Testis (tissue), 3 donors: ENCODE data around the gene OR5K1. TPM values are rescaled to one million over a fixed set of nuclear protein-coding genes. Genes with fewer than 3 reads are reported as not detected.

Experiments used
- DNase-seq: peaks from one replicate; pipeline ENCODE4 v3.0.0-alpha.2; 2019
- H3K27ac ChIP-seq, 2 donors: fragments of 200-600 bp; sonication (generic); one replicate each; pipeline ENCODE4 v1.5.1; 2019
- H3K27me3 ChIP-seq: fragments of 200-600 bp; sonication (generic); one replicate; pipeline ENCODE4 v1.5.1; 2019
- H3K36me3 ChIP-seq: fragments of 200-600 bp; sonication (generic); one replicate; pipeline ENCODE4 v1.5.1; 2017; ENCODE audit warnings: low read depth; ENCODE audit errors: missing control alignments
- H3K4me1 ChIP-seq: fragments of 200-600 bp; sonication (generic); one replicate; pipeline ENCODE4 v1.5.1; 2019
- H3K4me3 ChIP-seq, 2 donors: fragments of 200-600 bp; sonication (generic); one replicate each; pipeline ENCODE4 v1.5.1; 2017 to 2019
- H3K9me3 ChIP-seq: fragments of 200-600 bp; sonication (generic); one replicate; pipeline ENCODE4 v1.5.1; 2017
- CTCF ChIP-seq, 3 experiments: fragments of 450-650 bp in 2 of 3; fragments of 200-600 bp in 1 of 3; sonication (generic) in 1 of 3; IDR thresholded peaks; one replicate each; pipeline ENCODE4 v1.5.1; 2016 to 2019; ENCODE audit warnings: antibody characterized with exemption in 3 of 3, mild to moderate bottlenecking in 2 of 3, moderate library complexity in 1 of 3
- POLR2A ChIP-seq: fragments of 450-650 bp; IDR thresholded peaks from one replicate; pipeline ENCODE4 v1.6.1; 2017; ENCODE audit warnings: antibody characterized with exemption, mild to moderate bottlenecking, moderate library complexity
- WGBS, 2 donors: methylation state at CpG; one replicate each; pipeline ENCODE4 v1.1.5; 2018; 5-methylcytosine and 5-hydroxymethylcytosine counted together
- intact Hi-C: fragments of 100-400 bp; cut with DNase I; formaldehyde crosslinking; loops from one replicate; pipeline ENCODE4 v1.15.1; 2023; ENCODE audit warnings: low total_unique reads
- polyA plus RNA-seq: library from polyadenylated mRNA; stranded (reverse); fragments of 350-450 nt; fragmentation: Illumina TruSeq; extraction: RNeasy Lipid Tissue Mini Kit (QIAGEN cat#74804); gene quantifications from one replicate; pipeline ENCODE4 v1.2.3, GENCODE V29; 2014; ENCODE audit warnings: low read depth, low replicate concordance; ENCODE audit not compliant: insufficient read depth
- total RNA-seq, 2 donors: library from RNA; depleted of rRNA; stranded (reverse); fragments of >200 nt; gene quantifications; one replicate each; pipeline ENCODE4 v1.2.3, GENCODE V29; 2016

Gene OR5K1
- total and polyA plus RNA-seq, 3 donors from 2014 or later, result not detected

GRCh38 chr3:98508582-98508981 is 45.6 kb downstream of the OR5K1 start:
- H3K27me3 ChIP-seq, result no peaks in the 10 kb centered on the region
- 95% methylated on average over 2 of the region's 2 CpGs for WGBS, 2 donors
- H3K36me3 ChIP-seq, result no peaks in the 10 kb centered on the region
- no peak for DNase-seq
- TF ChIP-seq POLR2A (no peak), CTCF (IDR thresholded peaks at IDR 0.05) (no peak)
- H3K4me3 ChIP-seq, result no peak overlapping the region
- intact Hi-C loops, result no loop called here
- no peaks in the 10 kb centered on the region for H3K4me1 ChIP-seq
- H3K27ac ChIP-seq, result no peak overlapping the region
- no peaks in the 10 kb centered on the region for H3K9me3 ChIP-seq

GRCh38 chr3:98512576-98512975 is 49.6 kb downstream of the OR5K1 start:
- H3K27me3 ChIP-seq, result no peaks in the 10 kb centered on the region
- intact Hi-C loops, result no loop called here
- H3K36me3 ChIP-seq, result no peaks in the 10 kb centered on the region
- H3K4me3 ChIP-seq, result no peak overlapping the region
- no peak for DNase-seq
- no peaks in the 10 kb centered on the region for H3K9me3 ChIP-seq
- WGBS, 2 donors, result 87 to 90% methylated on average over 4 of the region's 4 CpGs
- TF ChIP-seq CTCF (IDR thresholded peaks at IDR 0.05) (no peak), POLR2A (no peak)
- H3K27ac ChIP-seq, result no peak overlapping the region
- H3K4me1 ChIP-seq, result no peaks in the 10 kb centered on the region

DNA sequence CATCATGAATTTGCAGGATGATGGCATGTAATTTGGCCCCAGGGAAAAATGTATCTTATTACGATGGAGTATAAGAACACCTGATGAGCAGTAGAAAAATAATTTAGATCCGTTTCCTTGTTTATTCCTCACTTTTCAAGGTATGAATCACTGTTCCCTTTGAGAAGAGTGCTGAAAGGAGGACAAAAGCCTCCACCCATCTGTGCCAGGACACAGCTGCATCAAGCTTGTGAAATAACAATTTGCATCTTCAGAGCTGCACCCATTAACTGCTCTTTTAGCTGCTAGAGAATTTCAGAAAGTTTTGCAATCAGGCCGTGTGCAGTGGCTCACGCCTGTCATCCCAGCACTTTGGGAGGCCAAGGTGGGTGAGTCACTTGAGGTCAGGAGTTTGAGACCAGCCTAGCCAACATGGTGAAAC is 50.1 kb downstream of the OR5K1 start:
- intact Hi-C loops, result no loop called here

GRCh38 chr3:98513736-98514135 is 50.7 kb downstream of the OR5K1 start:
- DNase-seq, result no peak
- Histone ChIP-seq H3K4me3 (no peak overlapping the region), H3K9me3 (no peaks in the 10 kb centered on the region), H3K27ac (no peak overlapping the region), H3K36me3 (no peaks in the 10 kb centered on the region), H3K27me3 (no peaks in the 10 kb centered on the region), H3K4me1 (no peaks in the 10 kb centered on the region)
- TF ChIP-seq POLR2A, result no peak
- TF ChIP-seq CTCF (IDR thresholded peaks at IDR 0.05), result no peak
- WGBS, 2 donors, result 94 to 96% methylated on average over 3 of the region's 3 CpGs
- intact Hi-C loops, result no loop called here

More for the DNA sequence above, 50.1 kb downstream of the OR5K1 start:
- Histone ChIP-seq H3K4me1 (no peaks in the 10 kb centered on the region), H3K36me3 (no peaks in the 10 kb centered on the region), H3K27me3 (no peaks in the 10 kb centered on the region), H3K4me3 (no peak overlapping the region), H3K27ac (no peak overlapping the region), H3K9me3 (no peaks in the 10 kb centered on the region)
- no peak for DNase-seq
- no peak for TF ChIP-seq CTCF (IDR thresholded peaks at IDR 0.05)
- TF ChIP-seq POLR2A, result no peak
- 87 to 89% methylated on average over 4 of the region's 4 CpGs for whole genome bisulfite sequencing, 2 donors

DNA sequence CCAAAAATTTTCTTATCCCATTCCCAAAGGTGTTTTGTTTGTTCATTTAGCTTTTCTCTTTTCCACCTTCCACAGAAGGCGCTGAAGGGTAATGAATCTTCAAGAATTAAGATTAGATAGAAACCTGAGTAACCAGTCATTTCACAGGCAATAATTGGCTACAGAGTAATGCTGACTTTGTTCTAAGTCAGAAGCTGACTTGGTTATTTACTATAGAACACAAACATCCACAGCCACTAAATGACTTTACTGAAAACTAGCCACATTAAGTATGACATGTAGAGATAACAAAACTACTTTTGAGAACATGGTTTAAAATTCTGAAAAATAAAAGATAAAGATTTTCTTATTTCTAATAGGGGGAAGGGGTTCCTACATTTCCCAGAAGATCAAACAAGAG is 51.9 kb downstream of the OR5K1 start:
- TF ChIP-seq POLR2A, result no peak
- TF ChIP-seq CTCF (IDR thresholded peaks at IDR 0.05), result no peak
- intact Hi-C loops, result no loop called here
- Histone ChIP-seq H3K4me1 (no peaks in the 10 kb centered on the region), H3K36me3 (no peaks in the 10 kb centered on the region), H3K27me3 (no peaks in the 10 kb centered on the region), H3K27ac (no peak overlapping the region), H3K4me3 (no peak overlapping the region), H3K9me3 (no peaks in the 10 kb centered on the region)
- 88 to 93% methylated on average over 1 of the region's 1 CpG for WGBS, 2 donors
- DNase-seq, result no peak
